Measurements from ENCODE around the gene TMEM69. TPM values are rescaled to one million over a fixed set of nuclear protein-coding genes. Genes with fewer than 3 reads are reported as not detected.
"Not testable (repeated sequence)": the region's sequence is repeated elsewhere in the genome, so short reads cannot be mapped to it uniquely, and the experiment has no call there.

Gene TMEM69
- total RNA-seq, 1 donor from 2014 or later: 27.8 TPM

- H3K27ac Mint-ChIP-seq (ENCODE audit: unreplicated experiment): no peak overlapping the region
Observed at GRCh38 chr1:45721207-45721606, 33.2 kb downstream of the TMEM69 start.

GRCh38 chr1:45722809-45723208 lies 34.8 kb downstream of the TMEM69 start:
- Mint-ChIP-seq H3K9me3 (ENCODE audit: unreplicated experiment) (no peaks in the 10 kb centered on the region), H3K27ac (ENCODE audit: unreplicated experiment) (no peak overlapping the region), H3K36me3 (ENCODE audit: low read depth, unreplicated experiment) (no peaks in the 10 kb centered on the region), H3K4me1 (ENCODE audit: unreplicated experiment) (no peaks in the 10 kb centered on the region), H3K27me3 (ENCODE audit: unreplicated experiment) (no peaks in the 10 kb centered on the region), H3K4me3 (ENCODE audit: unreplicated experiment) (no peak overlapping the region)
- DNase-seq (ENCODE audit: low spot score): no peak
- TF ChIP-seq CTCF (IDR thresholded peaks at IDR 0.05; ENCODE audit: unreplicated experiment): no peak

More at GRCh38 chr1:45721207-45721606, 33.2 kb downstream of the TMEM69 start:
- Mint-ChIP-seq H3K9me3 (ENCODE audit: unreplicated experiment) (no peaks in the 10 kb centered on the region), H3K36me3 (ENCODE audit: low read depth, unreplicated experiment) (no peaks in the 10 kb centered on the region), H3K4me3 (ENCODE audit: unreplicated experiment) (no peak overlapping the region), H3K4me1 (ENCODE audit: unreplicated experiment) (no peaks in the 10 kb centered on the region), H3K27me3 (ENCODE audit: unreplicated experiment) (no peaks in the 10 kb centered on the region)
- TF ChIP-seq CTCF (IDR thresholded peaks at IDR 0.05; ENCODE audit: unreplicated experiment): no peak
- no peak for DNase-seq (ENCODE audit: low spot score)

- no peak for TF ChIP-seq CTCF (IDR thresholded peaks at IDR 0.05; ENCODE audit: unreplicated experiment)
- H3K27ac Mint-ChIP-seq (ENCODE audit: unreplicated experiment): no peak overlapping the region
- H3K4me3 Mint-ChIP-seq (ENCODE audit: unreplicated experiment): no peak overlapping the region
- H3K4me1 Mint-ChIP-seq (ENCODE audit: unreplicated experiment): no peaks in the 10 kb centered on the region
- no peaks in the 10 kb centered on the region for H3K36me3 Mint-ChIP-seq (ENCODE audit: low read depth, unreplicated experiment)
- no peaks in the 10 kb centered on the region for H3K27me3 Mint-ChIP-seq (ENCODE audit: unreplicated experiment)
- DNase-seq (ENCODE audit: low spot score): no peak
- no peaks in the 10 kb centered on the region for H3K9me3 Mint-ChIP-seq (ENCODE audit: unreplicated experiment)
Observed at GRCh38 chr1:45723248-45723930, 35.4 kb downstream of the TMEM69 start.

DNA sequence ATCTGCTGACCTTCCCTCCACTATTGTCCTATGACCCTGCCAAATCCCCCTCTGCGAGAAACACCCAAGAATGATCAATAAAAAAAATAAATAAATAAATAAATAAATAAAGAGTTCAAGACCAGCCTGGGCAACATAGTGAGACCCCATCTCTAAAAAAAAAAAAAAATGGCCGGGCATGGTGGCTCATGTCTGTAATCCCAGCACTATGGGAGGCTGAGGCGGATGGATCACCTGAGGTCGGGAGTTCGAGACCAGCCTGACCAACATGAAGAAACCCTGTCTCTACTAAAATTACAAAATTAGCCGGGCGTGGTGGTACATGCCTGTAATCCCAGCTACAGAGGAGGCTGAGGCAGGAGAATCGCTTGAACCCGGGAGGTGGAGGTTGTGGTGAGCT lies 38.0 kb downstream of the TMEM69 start:
- H3K36me3 Mint-ChIP-seq (ENCODE audit: low read depth, unreplicated experiment); H3K27ac Mint-ChIP-seq (ENCODE audit: unreplicated experiment); DNase-seq (ENCODE audit: low spot score); H3K27me3 Mint-ChIP-seq (ENCODE audit: unreplicated experiment); H3K9me3 Mint-ChIP-seq (ENCODE audit: unreplicated experiment); H3K4me1 Mint-ChIP-seq (ENCODE audit: unreplicated experiment); H3K4me3 Mint-ChIP-seq (ENCODE audit: unreplicated experiment): not testable (repeated sequence)

- no peak for TF ChIP-seq CTCF (IDR thresholded peaks at IDR 0.05; ENCODE audit: unreplicated experiment)
- H3K27me3 Mint-ChIP-seq (ENCODE audit: unreplicated experiment): no peaks in the 10 kb centered on the region
- no peak overlapping the region for H3K4me3 Mint-ChIP-seq (ENCODE audit: unreplicated experiment)
- DNase-seq (ENCODE audit: low spot score): no peak
- H3K27ac Mint-ChIP-seq (ENCODE audit: unreplicated experiment): no peak overlapping the region
- H3K4me1 Mint-ChIP-seq (ENCODE audit: unreplicated experiment): no peaks in the 10 kb centered on the region
- H3K9me3 Mint-ChIP-seq (ENCODE audit: unreplicated experiment): no peaks in the 10 kb centered on the region
- no peaks in the 10 kb centered on the region for H3K36me3 Mint-ChIP-seq (ENCODE audit: low read depth, unreplicated experiment)
Observed at GRCh38 chr1:45730075-45730779, 42.2 kb downstream of the TMEM69 start.
